CD4-positive, alpha-beta T cell (primary cell): Measurements from ENCODE around the gene ADGRL3. TPM values are rescaled to one million over a fixed set of nuclear protein-coding genes. Genes with fewer than 3 reads are reported as not detected.

Experiments used
- ATAC-seq: fragments of 200-7000 bp; cut with Tn5 transposase; one replicate; pipeline ENCODE4 v1.10.0; 2022; ENCODE audit warnings: mild to moderate bottlenecking; ENCODE audit not compliant: poor library complexity
- CTCF ChIA-PET: fragments of 350-600 bp; sonication (Branson Sonifier 250); formaldehyde crosslinking; loops from one replicate; lab custom pipeline; 2021; ENCODE audit warnings: antibody characterized with exemption, inconsistent platforms; lab: Charles Lee
- POLR2A ChIA-PET: fragments of 350-600 bp; sonication (Branson Sonifier 250); formaldehyde crosslinking; loops from one replicate; lab custom pipeline; 2021; ENCODE audit warnings: antibody characterized with exemption, inconsistent platforms; lab: Charles Lee
- DNase-seq, 14 experiments: peaks; one replicate each; pipeline ENCODE4 v3.0.0-alpha.2; 2013 to 2020; ENCODE audit warnings: mixed read lengths in 2 of 14
- H3K27ac ChIP-seq, 2 donors: one replicate each; pipeline versions ENCODE4 v1.5.1 to v1.7.0; 2013; ENCODE audit warnings: low read length in 2 of 2, low read depth in 1 of 2, mild to moderate bottlenecking in 1 of 2
- H3K27me3 ChIP-seq, 2 experiments: 1 replicate in 1 of 2; 2 replicates in 1 of 2; pipeline versions ENCODE4 v1.6.1 to v1.7.0; 2013; ENCODE audit warnings: low read length in 2 of 2, control low read depth in 1 of 2, mild to moderate bottlenecking in 1 of 2, moderate library complexity in 1 of 2; ENCODE audit not compliant: insufficient read depth in 2 of 2, control insufficient read depth in 1 of 2
- H3K36me3 ChIP-seq: one replicate; pipeline ENCODE4 v1.6.1; 2013; ENCODE audit warnings: low read length, control low read depth; ENCODE audit not compliant: insufficient read depth
- H3K4me1 ChIP-seq: one replicate; pipeline ENCODE4 v1.6.1; 2013; ENCODE audit warnings: low read length, control low read depth; ENCODE audit not compliant: insufficient read depth
- H3K4me3 ChIP-seq: one replicate; pipeline ENCODE4 v1.5.1; 2013; ENCODE audit warnings: mild to moderate bottlenecking, low read length, moderate library complexity
- H3K9me3 ChIP-seq, 2 experiments: 1 replicate in 1 of 2; 2 replicates in 1 of 2; pipeline versions ENCODE4 v1.6.1 to v1.7.0; 2013; ENCODE audit warnings: low read length in 2 of 2, mild to moderate bottlenecking in 2 of 2, control low read depth in 1 of 2, moderate library complexity in 1 of 2; ENCODE audit not compliant: control insufficient read depth in 1 of 2, insufficient read depth in 1 of 2
- H3K27ac Mint-ChIP-seq: one replicate; pipeline ENCODE4 v1.8.0; 2020; ENCODE audit warnings: mixed read lengths
- H3K27me3 Mint-ChIP-seq: one replicate; pipeline ENCODE4 v1.8.0; 2021; ENCODE audit warnings: mixed read lengths
- H3K36me3 Mint-ChIP-seq: one replicate; pipeline ENCODE4 v1.8.0; 2021; ENCODE audit warnings: low read depth, mixed read lengths
- H3K4me1 Mint-ChIP-seq: one replicate; pipeline ENCODE4 v1.8.0; 2021; ENCODE audit warnings: low read depth, mixed read lengths
- H3K4me3 Mint-ChIP-seq: one replicate; pipeline ENCODE4 v1.8.0; 2020; ENCODE audit warnings: mild to moderate bottlenecking, mixed read lengths
- H3K9me3 Mint-ChIP-seq: one replicate; pipeline ENCODE4 v1.8.0; 2020; ENCODE audit warnings: mixed read lengths
- intact Hi-C, 2 experiments: fragments of 100-400 bp; cut with DNase I in 1 of 2; cut with micrococcal nuclease in 1 of 2; formaldehyde crosslinking; loops; one replicate each; pipeline versions ENCODE4 v1.15.1 to v1.9.0; 2023 to 2025; cut with DNase I, micrococcal nuclease
- total RNA-seq, 174 experiments: library from RNA in 2 of 174; stranded (reverse) in 2 of 174; gene quantifications; one replicate each; pipeline ENCODE4 v1.2.3 and lab custom pipeline; 2021 to 2026
- TF ChIP-seq, protein P1 (sequence below): fragments of 200-600 bp; IDR thresholded peaks from one replicate; pipeline ENCODE4 v1.8.0; 2022; ENCODE audit warnings: antibody characterized with exemption, mild to moderate bottlenecking

The ADGRL3 gene
- total RNA-seq, 2 experiments from 2014 or later, result not detected

DNA sequence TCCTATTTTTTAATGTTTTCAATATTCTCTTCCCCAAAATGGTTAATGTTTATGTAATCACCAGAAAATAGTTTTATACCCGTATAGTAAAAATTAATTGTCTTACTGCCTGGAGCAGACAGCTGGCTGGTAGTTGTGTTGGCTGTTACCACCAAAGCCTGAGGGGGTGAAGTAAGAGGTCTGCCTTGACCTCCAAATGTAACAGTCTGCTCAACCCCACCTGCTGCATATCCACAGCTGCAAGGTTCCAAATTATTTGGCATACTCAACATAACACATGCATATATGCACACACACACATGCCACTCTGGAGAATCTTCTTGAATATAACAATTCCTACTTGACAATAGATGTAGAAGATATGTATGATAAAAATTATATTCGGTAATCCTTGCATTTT, 624.3 kb downstream of the ADGRL3 start:
- Histone ChIP-seq H3K4me3 (no peak overlapping the region), H3K27ac (no peak overlapping the region), H3K9me3 (peaks cover 0 to 3% of the 10 kb centered on the region in 2 experiments), H3K27me3 (no peaks in the 10 kb centered on the region), H3K4me1 (no peaks in the 10 kb centered on the region), H3K36me3 (no peaks in the 10 kb centered on the region)
- TF ChIP-seq, protein P1, sequence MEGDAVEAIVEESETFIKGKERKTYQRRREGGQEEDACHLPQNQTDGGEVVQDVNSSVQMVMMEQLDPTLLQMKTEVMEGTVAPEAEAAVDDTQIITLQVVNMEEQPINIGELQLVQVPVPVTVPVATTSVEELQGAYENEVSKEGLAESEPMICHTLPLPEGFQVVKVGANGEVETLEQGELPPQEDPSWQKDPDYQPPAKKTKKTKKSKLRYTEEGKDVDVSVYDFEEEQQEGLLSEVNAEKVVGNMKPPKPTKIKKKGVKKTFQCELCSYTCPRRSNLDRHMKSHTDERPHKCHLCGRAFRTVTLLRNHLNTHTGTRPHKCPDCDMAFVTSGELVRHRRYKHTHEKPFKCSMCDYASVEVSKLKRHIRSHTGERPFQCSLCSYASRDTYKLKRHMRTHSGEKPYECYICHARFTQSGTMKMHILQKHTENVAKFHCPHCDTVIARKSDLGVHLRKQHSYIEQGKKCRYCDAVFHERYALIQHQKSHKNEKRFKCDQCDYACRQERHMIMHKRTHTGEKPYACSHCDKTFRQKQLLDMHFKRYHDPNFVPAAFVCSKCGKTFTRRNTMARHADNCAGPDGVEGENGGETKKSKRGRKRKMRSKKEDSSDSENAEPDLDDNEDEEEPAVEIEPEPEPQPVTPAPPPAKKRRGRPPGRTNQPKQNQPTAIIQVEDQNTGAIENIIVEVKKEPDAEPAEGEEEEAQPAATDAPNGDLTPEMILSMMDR, result no peak
- ChIA-PET POLR2A (no interaction called here), CTCF (no interaction called here)
- ATAC-seq (no peak), DNase-seq (no peak)
- Mint-ChIP-seq H3K27ac (no peak overlapping the region), H3K36me3 (no peaks in the 10 kb centered on the region), H3K4me1 (no peaks in the 10 kb centered on the region), H3K9me3 (no peaks in the 10 kb centered on the region), H3K4me3 (no peak overlapping the region), H3K27me3 (no peaks in the 10 kb centered on the region)
- intact Hi-C loops, result no loop called here

DNA sequence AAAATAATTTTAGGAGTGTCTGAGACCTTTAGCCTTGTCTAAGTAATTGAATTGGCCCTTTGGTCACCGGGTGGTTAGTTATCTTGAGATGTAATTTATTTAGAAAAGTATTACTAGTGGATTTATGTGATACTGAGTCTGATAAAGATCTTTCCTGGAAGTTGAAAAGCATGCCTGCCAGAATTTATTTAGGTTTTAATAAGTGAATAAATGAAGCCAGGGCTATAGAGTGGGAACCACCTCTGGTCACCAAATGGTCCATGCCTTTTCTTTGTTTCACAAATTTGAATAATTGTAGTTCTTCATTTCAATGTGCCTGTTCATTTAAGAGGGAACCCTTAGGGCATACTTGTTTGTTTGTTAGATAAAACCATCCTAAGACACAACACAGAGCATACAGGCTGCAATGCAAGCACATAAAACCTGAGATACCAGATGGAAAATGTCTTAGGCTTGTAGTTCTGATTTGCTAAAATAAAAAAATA, 627.8 kb downstream of the ADGRL3 start:
- Histone ChIP-seq H3K36me3 (no peaks in the 10 kb centered on the region), H3K27ac (no peak overlapping the region), H3K27me3 (no peaks in the 10 kb centered on the region), H3K4me3 (no peak overlapping the region), H3K9me3 (peaks cover 0 to 7% of the 10 kb centered on the region in 2 experiments), H3K4me1 (no peaks in the 10 kb centered on the region)
- Mint-ChIP-seq H3K4me1 (no peaks in the 10 kb centered on the region), H3K9me3 (no peaks in the 10 kb centered on the region), H3K4me3 (no peak overlapping the region), H3K27ac (no peak overlapping the region), H3K27me3 (no peaks in the 10 kb centered on the region), H3K36me3 (no peaks in the 10 kb centered on the region)
- ChIA-PET POLR2A (interaction anchor here (0.7 kb wide), 1 partner anchor 923 kb away, joined by 3 read pairs; no protein-coding TSS in a partner anchor), CTCF (no interaction called here)
- no peak for ATAC-seq
- DNase-seq, result no peak
- TF ChIP-seq, protein P1, result no peak
- intact Hi-C loops, result no loop called here

DNA sequence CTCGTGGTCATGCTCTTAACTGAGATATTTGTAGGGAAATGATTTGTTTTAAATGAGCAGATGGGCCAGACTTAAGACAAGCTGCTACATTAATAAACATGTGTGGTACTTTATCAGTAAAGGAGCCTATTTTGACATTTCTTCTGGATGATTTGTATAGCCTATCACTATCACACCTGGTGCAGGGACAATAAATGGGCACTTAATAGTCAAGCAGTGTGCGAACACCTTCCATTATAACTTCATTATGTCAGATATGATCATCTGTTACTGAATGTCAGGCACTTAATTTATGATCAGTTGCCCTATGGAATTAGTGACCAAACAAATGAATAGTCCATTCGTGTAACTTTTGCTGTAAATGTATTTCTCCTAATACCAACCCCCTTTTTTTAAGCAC, 628.8 kb downstream of the ADGRL3 start:
- Histone ChIP-seq H3K36me3 (no peaks in the 10 kb centered on the region), H3K27ac (no peak overlapping the region), H3K4me3 (no peak overlapping the region), H3K4me1 (no peaks in the 10 kb centered on the region), H3K9me3 (peaks cover 0 to 5% of the 10 kb centered on the region in 2 experiments), H3K27me3 (no peaks in the 10 kb centered on the region)
- intact Hi-C loops, result no loop called here
- Mint-ChIP-seq H3K4me3 (no peak overlapping the region), H3K9me3 (no peaks in the 10 kb centered on the region), H3K36me3 (no peaks in the 10 kb centered on the region), H3K27ac (no peak overlapping the region), H3K27me3 (no peaks in the 10 kb centered on the region), H3K4me1 (no peaks in the 10 kb centered on the region)
- TF ChIP-seq, protein P1, result no peak
- no peak for DNase-seq
- ChIA-PET CTCF (no interaction called here), POLR2A (no interaction called here)
- no peak for ATAC-seq
